ENCODE results near the gene DAPK3.

The DAPK3 gene

GRCh38 chr19:3969435-3970312, 1.2 kb downstream of the DAPK3 start (continued):
- peak; percentile 52 for TF ChIP-seq PRDM10 (tag by site-specific recombination; IDR thresholded peaks at IDR 0.05)
- no peak for TF ChIP-seq ZNF24 (tag by site-specific recombination; IDR thresholded peaks at IDR 0.05)
- 0 out of 2 replicates have a peak, but pooled peaks have one; percentile 9 for TF ChIP-seq ZEB2 (tag by site-specific recombination; IDR thresholded peaks at IDR 0.05)
- 0 out of 2 replicates have a peak, but pooled peaks have one; percentile 18 for TF ChIP-seq ZNF394 (tag by site-specific recombination; IDR thresholded peaks at IDR 0.05; ENCODE audit: borderline replicate concordance)
- TF ChIP-seq ZNF555 (tag by site-specific recombination; conservative IDR thresholded peaks at IDR 0.05) = no peak
- TF ChIP-seq PRDM1 (tag by site-specific recombination; IDR thresholded peaks at IDR 0.05) = peak; percentile 87
- TF ChIP-seq ZNF239 (tag by site-specific recombination; IDR thresholded peaks at IDR 0.05) = no peak
- TF ChIP-seq ZNF366 (tag by site-specific recombination; conservative IDR thresholded peaks at IDR 0.05) = peak; percentile 38
- TF ChIP-seq REST (tag by site-specific recombination; IDR thresholded peaks at IDR 0.05) = peak; percentile 25; the same call in 1 of the 2 replicates

- ChIA-PET CTCF (interaction anchor here (0.5 to 2.0 kb wide), 14 partner anchors 10 to 577 kb away, joined by 3 to 10 read pairs (median 4); partner anchors contain the start of genes EEF2 and NMRK2), POLR2A (interaction anchor here (0.7 to 5.3 kb wide), 15 partner anchors 10 to 503 kb away, joined by 3 to 258 read pairs (median 6); partner anchors contain the start of genes EEF2, HDGFL2, MPND and MRPL54)
- H3K4me3 ChIP-seq (ENCODE audit: low read depth, low read length) = no peak overlapping the region; the same call in 1 of the 2 replicates
- peaks cover 18 to 44% of the 10 kb centered on the region in 2 experiments; a peak in 2 of 3 replicates for H3K36me3 ChIP-seq (ENCODE audit: control insufficient read depth in 2 of 2, insufficient read depth in 1 of 2, low read length in 2 of 2)
- H3K27ac ChIP-seq (ENCODE audit: extremely low read depth, low read depth, low read length) = peak overlapping the region; percentile 78
- H3K4me1 ChIP-seq (ENCODE audit: control insufficient read depth, insufficient read depth, low read length) = peaks cover 17% of the 10 kb centered on the region
- no peaks in the 10 kb centered on the region for H3K9me3 ChIP-seq (ENCODE audit: control insufficient read depth, insufficient read depth, low read depth, low read length)
- peak; percentile 39; the same call in 1 of the 2 replicates for TF ChIP-seq ZFP37 (tag by site-specific recombination; IDR thresholded peaks at IDR 0.05)
- no peak for TF ChIP-seq ZNF239 (tag by site-specific recombination; IDR thresholded peaks at IDR 0.05)
- no peak for TF ChIP-seq ZNF785 (tag by site-specific recombination; IDR thresholded peaks at IDR 0.05)
- no peak for TF ChIP-seq KLF7 (tag by site-specific recombination; IDR thresholded peaks at IDR 0.05; ENCODE audit: borderline replicate concordance)
- no peak for TF ChIP-seq ZFHX2 (tag by site-specific recombination; conservative IDR thresholded peaks at IDR 0.05)
- peak; percentile 72 for TF ChIP-seq ZBTB21 (tag by site-specific recombination; IDR thresholded peaks at IDR 0.05)
- TF ChIP-seq ZNF48 (tag by site-specific recombination; IDR thresholded peaks at IDR 0.05) = no peak
- no peak for TF ChIP-seq ZNF776 (tag by site-specific recombination; IDR thresholded peaks at IDR 0.05; ENCODE audit: borderline replicate concordance)
- TF ChIP-seq ZNF660 (tag by site-specific recombination; IDR thresholded peaks at IDR 0.05) = peak; percentile 86
- no peak for TF ChIP-seq ZBTB10 (tag by site-specific recombination; IDR thresholded peaks at IDR 0.05)
- TF ChIP-seq ZNF792 (tag by site-specific recombination; IDR thresholded peaks at IDR 0.05) = no peak
Observed at GRCh38 chr19:3968556-3969434, 2.1 kb downstream of the DAPK3 start.
